ENCODE data around the gene DCLRE1C. TPM values are rescaled to one million over a fixed set of nuclear protein-coding genes. Genes with fewer than 3 reads are reported as not detected.

The DCLRE1C gene
- polyA plus RNA-seq, 2 of the 4 experiments (the other 2 are of a cell fraction) = 4.6 to 8.3 TPM

DNA sequence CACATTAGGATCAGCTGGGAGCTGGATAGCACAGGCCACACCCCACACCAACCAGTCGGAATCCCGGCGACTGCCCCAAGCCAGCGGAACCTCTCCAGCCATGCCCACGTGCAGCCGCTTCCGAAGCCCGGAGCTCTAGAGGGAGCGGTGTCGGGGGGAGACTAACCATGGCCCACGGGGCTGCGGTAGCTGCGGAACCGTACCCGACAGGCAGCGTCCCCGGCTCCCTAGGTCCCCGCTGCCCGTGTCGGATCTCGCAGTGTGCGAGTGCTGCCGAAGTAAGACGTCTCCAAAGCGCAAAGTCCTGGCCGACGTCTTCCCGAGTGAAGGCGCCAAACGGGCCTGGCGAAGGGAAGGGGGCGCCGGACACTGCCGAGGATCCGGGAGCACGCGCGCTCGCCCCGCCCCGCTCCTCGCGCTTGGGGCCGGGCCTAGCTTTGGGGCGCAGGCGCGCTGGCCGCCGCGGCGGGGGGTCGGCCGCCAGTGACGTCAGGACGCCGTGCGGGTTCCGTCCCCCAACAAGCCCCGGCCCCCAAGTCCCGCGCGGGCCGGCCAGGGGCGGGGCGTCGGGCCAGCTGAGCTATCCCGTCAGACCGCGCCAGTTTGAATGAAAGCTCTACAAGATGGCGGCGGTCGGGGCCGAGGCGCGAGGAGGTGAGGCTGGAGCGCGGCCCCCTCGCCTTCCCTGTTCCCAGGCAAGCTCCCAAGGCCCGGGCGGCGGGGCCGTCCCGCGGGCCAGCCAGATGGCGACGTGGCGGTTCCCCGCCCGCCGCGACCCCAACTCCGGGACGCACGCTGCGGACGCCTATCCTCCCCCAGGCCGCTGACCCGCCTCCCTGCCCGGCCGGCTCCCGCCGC lies 75.4 kb downstream of the DCLRE1C start, which contains the start of gene SUV39H2 (continued):
- TF ChIP-seq, protein P1, sequence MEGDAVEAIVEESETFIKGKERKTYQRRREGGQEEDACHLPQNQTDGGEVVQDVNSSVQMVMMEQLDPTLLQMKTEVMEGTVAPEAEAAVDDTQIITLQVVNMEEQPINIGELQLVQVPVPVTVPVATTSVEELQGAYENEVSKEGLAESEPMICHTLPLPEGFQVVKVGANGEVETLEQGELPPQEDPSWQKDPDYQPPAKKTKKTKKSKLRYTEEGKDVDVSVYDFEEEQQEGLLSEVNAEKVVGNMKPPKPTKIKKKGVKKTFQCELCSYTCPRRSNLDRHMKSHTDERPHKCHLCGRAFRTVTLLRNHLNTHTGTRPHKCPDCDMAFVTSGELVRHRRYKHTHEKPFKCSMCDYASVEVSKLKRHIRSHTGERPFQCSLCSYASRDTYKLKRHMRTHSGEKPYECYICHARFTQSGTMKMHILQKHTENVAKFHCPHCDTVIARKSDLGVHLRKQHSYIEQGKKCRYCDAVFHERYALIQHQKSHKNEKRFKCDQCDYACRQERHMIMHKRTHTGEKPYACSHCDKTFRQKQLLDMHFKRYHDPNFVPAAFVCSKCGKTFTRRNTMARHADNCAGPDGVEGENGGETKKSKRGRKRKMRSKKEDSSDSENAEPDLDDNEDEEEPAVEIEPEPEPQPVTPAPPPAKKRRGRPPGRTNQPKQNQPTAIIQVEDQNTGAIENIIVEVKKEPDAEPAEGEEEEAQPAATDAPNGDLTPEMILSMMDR (IDR thresholded peaks at IDR 0.05) = no peak
- peak; percentile 71; the same call in 1 of the 2 replicates for TF ChIP-seq PHF8 (IDR thresholded peaks at IDR 0.05; ENCODE audit: borderline replicate concordance, low read depth)
- no peak for TF ChIP-seq FOSL2 (IDR thresholded peaks at IDR 0.05)
- no peak for TF ChIP-seq FOSL2 (CRISPR knock-in tag; IDR thresholded peaks at IDR 0.05)
- peak; percentile 82 for TF ChIP-seq KDM5A (IDR thresholded peaks at IDR 0.05)
- TF ChIP-seq CHD2 (IDR thresholded peaks at IDR 0.05; ENCODE audit: low read length, partially characterized antibody) = peak; percentile 73
- TF ChIP-seq HDAC2 (IDR thresholded peaks at IDR 0.05) = no peak
- no peak for TF ChIP-seq ZSCAN20 (CRISPR knock-in tag; IDR thresholded peaks at IDR 0.05)
- TF ChIP-seq, protein P2, sequence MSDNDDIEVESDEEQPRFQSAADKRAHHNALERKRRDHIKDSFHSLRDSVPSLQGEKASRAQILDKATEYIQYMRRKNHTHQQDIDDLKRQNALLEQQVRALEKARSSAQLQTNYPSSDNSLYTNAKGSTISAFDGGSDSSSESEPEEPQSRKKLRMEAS (IDR thresholded peaks at IDR 0.05) = peak; percentile 93
- no peak for TF ChIP-seq MAFK (IDR thresholded peaks at IDR 0.05; ENCODE audit: partially characterized antibody)
- TF ChIP-seq CEBPB (IDR thresholded peaks at IDR 0.05) = no peak
- no peak for TF ChIP-seq CHD4 (IDR thresholded peaks at IDR 0.05; ENCODE audit: borderline replicate concordance)
- TF ChIP-seq RCOR1 (IDR thresholded peaks at IDR 0.05; ENCODE audit: low read depth, low read length) = no peak
- TF ChIP-seq NFE2L2 (conservative IDR thresholded peaks at IDR 0.05; ENCODE audit: low read length) = no peak
- TF ChIP-seq ZFP36 (IDR thresholded peaks at IDR 0.05; ENCODE audit: borderline replicate concordance, partially characterized antibody) = no peak
- no peak for TF ChIP-seq ZC3H11A (IDR thresholded peaks at IDR 0.05)
- no peak for TF ChIP-seq NR3C1 (IDR thresholded peaks at IDR 0.05)
- TF ChIP-seq JUN (IDR thresholded peaks at IDR 0.05) = peak; percentile 69 to 88; a peak in 3 of 5 replicates
- TF ChIP-seq POLR2A (IDR thresholded peaks at IDR 0.05; ENCODE audit: low read length) = peak; percentile 85
- TF ChIP-seq, protein P3, sequence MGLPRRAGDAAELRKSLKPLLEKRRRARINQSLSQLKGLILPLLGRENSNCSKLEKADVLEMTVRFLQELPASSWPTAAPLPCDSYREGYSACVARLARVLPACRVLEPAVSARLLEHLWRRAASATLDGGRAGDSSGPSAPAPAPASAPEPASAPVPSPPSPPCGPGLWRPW (IDR thresholded peaks at IDR 0.05) = no peak
- no peak for TF ChIP-seq MAZ (IDR thresholded peaks at IDR 0.05; ENCODE audit: borderline replicate concordance, low read depth, low read length)
- TF ChIP-seq FOXS1 (CRISPR knock-in tag; IDR thresholded peaks at IDR 0.05) = no peak
- no peak for TF ChIP-seq CBX8 (IDR thresholded peaks at IDR 0.05)
- TF ChIP-seq, protein P4, sequence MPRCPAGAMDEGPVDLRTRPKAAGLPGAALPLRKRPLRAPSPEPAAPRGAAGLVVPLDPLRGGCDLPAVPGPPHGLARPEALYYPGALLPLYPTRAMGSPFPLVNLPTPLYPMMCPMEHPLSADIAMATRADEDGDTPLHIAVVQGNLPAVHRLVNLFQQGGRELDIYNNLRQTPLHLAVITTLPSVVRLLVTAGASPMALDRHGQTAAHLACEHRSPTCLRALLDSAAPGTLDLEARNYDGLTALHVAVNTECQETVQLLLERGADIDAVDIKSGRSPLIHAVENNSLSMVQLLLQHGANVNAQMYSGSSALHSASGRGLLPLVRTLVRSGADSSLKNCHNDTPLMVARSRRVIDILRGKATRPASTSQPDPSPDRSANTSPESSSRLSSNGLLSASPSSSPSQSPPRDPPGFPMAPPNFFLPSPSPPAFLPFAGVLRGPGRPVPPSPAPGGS (IDR thresholded peaks at IDR 0.05) = peak; percentile 57; the same call in 1 of the 3 replicates
- TF ChIP-seq HOXB13 (CRISPR knock-in tag; IDR thresholded peaks at IDR 0.05; ENCODE audit: low read depth) = no peak
- TF ChIP-seq HOXB5 (CRISPR knock-in tag; IDR thresholded peaks at IDR 0.05) = peak; percentile 65
- TF ChIP-seq, protein P5, sequence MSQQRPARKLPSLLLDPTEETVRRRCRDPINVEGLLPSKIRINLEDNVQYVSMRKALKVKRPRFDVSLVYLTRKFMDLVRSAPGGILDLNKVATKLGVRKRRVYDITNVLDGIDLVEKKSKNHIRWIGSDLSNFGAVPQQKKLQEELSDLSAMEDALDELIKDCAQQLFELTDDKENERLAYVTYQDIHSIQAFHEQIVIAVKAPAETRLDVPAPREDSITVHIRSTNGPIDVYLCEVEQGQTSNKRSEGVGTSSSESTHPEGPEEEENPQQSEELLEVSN (IDR thresholded peaks at IDR 0.05; ENCODE audit: borderline replicate concordance, low read depth) = peak; percentile 79
- no peak for TF ChIP-seq RNF2 (IDR thresholded peaks at IDR 0.05; ENCODE audit: borderline replicate concordance, low read depth)

Measured in A549 (cell line).